Fibroblast of lung (primary cell): ENCODE data around the gene MRPL9. TPM values are rescaled to one million over a fixed set of nuclear protein-coding genes. Genes with fewer than 3 reads are reported as not detected.

Experiments used
- DNase-seq, 2 donors: peaks; one replicate each; pipeline versions ENCODE4 v3.0.0 to v3.0.0-alpha.2; 2010; ENCODE audit warnings: low read depth in 2 of 2
- H2AFZ ChIP-seq: 2 replicates; pipeline ENCODE4 v1.5.1; 2012; ENCODE audit warnings: low read length, control low read depth, inconsistent platforms
- H3K27ac ChIP-seq: 2 replicates; pipeline ENCODE4 v1.5.1; 2011; ENCODE audit warnings: low read length, control low read depth; ENCODE audit not compliant: insufficient read depth
- H3K27me3 ChIP-seq: 2 replicates; pipeline ENCODE4 v1.5.1; 2011; ENCODE audit warnings: mild to moderate bottlenecking, low read length; ENCODE audit not compliant: control insufficient read depth, insufficient read depth
- H3K36me3 ChIP-seq: 2 replicates; pipeline ENCODE4 v1.5.1; 2011; ENCODE audit warnings: low read length; ENCODE audit not compliant: control insufficient read depth, insufficient read depth
- H3K4me1 ChIP-seq: 2 replicates; pipeline ENCODE4 v1.5.1; 2011; ENCODE audit warnings: low read length; ENCODE audit not compliant: control insufficient read depth, insufficient read depth; ENCODE audit errors: extremely low read depth
- H3K4me2 ChIP-seq: 2 replicates; pipeline ENCODE4 v1.5.1; 2011; ENCODE audit warnings: low read length, control low read depth; ENCODE audit not compliant: insufficient read depth; ENCODE audit errors: extremely low read depth
- H3K4me3 ChIP-seq, 4 experiments: fragments of 200-600 bp in 1 of 4; sonication (generic) in 1 of 4; replicated peaks in 1 of 4; 2 replicates each; pipeline ENCODE4 v1.5.1; 2011 to 2016; ENCODE audit warnings: low read length in 4 of 4, low read depth in 3 of 4, mild to moderate bottlenecking in 3 of 4, control low read depth in 2 of 4, inconsistent platforms in 1 of 4, mixed read lengths in 1 of 4; ENCODE audit not compliant: insufficient read depth in 1 of 4; ENCODE audit errors: control extremely low read depth in 1 of 4
- H3K79me2 ChIP-seq: 2 replicates; pipeline ENCODE4 v1.5.1; 2012; ENCODE audit warnings: mild to moderate bottlenecking, low read length, inconsistent platforms; ENCODE audit not compliant: control insufficient read depth, insufficient read depth
- H3K9ac ChIP-seq: 2 replicates; pipeline ENCODE4 v1.5.1; 2011; ENCODE audit warnings: mild to moderate bottlenecking, low read length, control low read depth; ENCODE audit not compliant: insufficient read depth
- H3K9me3 ChIP-seq: 2 replicates; pipeline ENCODE4 v1.5.1; 2012; ENCODE audit warnings: low read depth, low read length; ENCODE audit not compliant: control insufficient read depth, insufficient read depth
- H4K20me1 ChIP-seq: 2 replicates; pipeline ENCODE4 v1.5.1; 2011; ENCODE audit warnings: low read length; ENCODE audit not compliant: control insufficient read depth, insufficient read depth; ENCODE audit errors: extremely low read depth
- CTCF ChIP-seq, 2 donors: IDR thresholded peaks in 1 of 2; conservative IDR thresholded peaks in 1 of 2; 1 replicate in 1 of 2; 2 replicates in 1 of 2; pipeline ENCODE4 v1.5.1; 2011 to 2012; ENCODE audit warnings: low read length in 2 of 2, control low read depth in 1 of 2, inconsistent platforms in 1 of 2, low read depth in 1 of 2, mild to moderate bottlenecking in 1 of 2
- EZH2 ChIP-seq: IDR thresholded peaks from 2 replicates; pipeline ENCODE4 v1.5.1; 2012; ENCODE audit warnings: low read length, control low read depth, mild to moderate bottlenecking; ENCODE audit errors: missing control alignments
- polyA plus RNA-seq, 2 donors: library from polyadenylated mRNA; depleted of rRNA in 1 of 2; stranded (reverse) in 1 of 2; unstranded in 1 of 2; fragments of >200 nt; gene quantifications; 2 replicates each; pipeline ENCODE4 v1.2.1, GENCODE V29; 2011 to 2012; ENCODE audit warnings: missing spikeins in 1 of 2
- total RNA-seq: library from RNA; depleted of rRNA; stranded (reverse); fragments of >200 nt; gene quantifications from 2 replicates; pipeline ENCODE4 v1.2.1, GENCODE V29; 2014

The MRPL9 gene
- total and polyA plus RNA-seq, 2 donors (not counting 1 experiment from before 2014, with no cell fraction given), result 58.3 to 86.5 TPM

GRCh38 chr1:151728151-151729054 lies 34.9 kb downstream of the MRPL9 start:
- Histone ChIP-seq H2AFZ (no peak overlapping the region), H4K20me1 (no peaks in the 10 kb centered on the region), H3K4me2 (peak overlapping the region; percentile 3), H3K36me3 (no peaks in the 10 kb centered on the region), H3K9me3 (no peaks in the 10 kb centered on the region), H3K4me1 (no peaks in the 10 kb centered on the region), H3K27ac (no peak overlapping the region), H3K4me3 (peak overlapping the region in 1 of 4 experiments; percentile 12), H3K79me2 (no peaks in the 10 kb centered on the region), H3K27me3 (peaks cover 16% of the 10 kb centered on the region), H3K9ac (no peak overlapping the region)
- peak; percentile 54 to 71 for DNase-seq
- no peak for TF ChIP-seq EZH2
- no peak for TF ChIP-seq CTCF (conservative IDR thresholded peaks at IDR 0.05 in 1 of 2, IDR thresholded peaks at IDR 0.05 in 1 of 2; ENCODE audit: low read depth in 1 of 2, low read length in 2 of 2)

- no peaks in the 10 kb centered on the region for H3K4me1 ChIP-seq
- H3K79me2 ChIP-seq, result no peaks in the 10 kb centered on the region
- H2AFZ ChIP-seq, result no peak overlapping the region
- H4K20me1 ChIP-seq, result no peaks in the 10 kb centered on the region
- H3K4me3 ChIP-seq, result no peak overlapping the region
- H3K4me2 ChIP-seq, result no peak overlapping the region
- no peak overlapping the region for H3K27ac ChIP-seq
- no peaks in the 10 kb centered on the region for H3K36me3 ChIP-seq
- no peak for DNase-seq
- H3K27me3 ChIP-seq, result peaks cover 23% of the 10 kb centered on the region
- H3K9me3 ChIP-seq, result no peaks in the 10 kb centered on the region
- no peak overlapping the region for H3K9ac ChIP-seq
- TF ChIP-seq EZH2 (peak; percentile 28), CTCF (conservative IDR thresholded peaks at IDR 0.05 in 1 of 2, IDR thresholded peaks at IDR 0.05 in 1 of 2; ENCODE audit: low read depth in 1 of 2, low read length in 2 of 2) (no peak)
These were observed 39.4 kb downstream of the MRPL9 start for GRCh38 chr1:151723726-151724370.

GRCh38 chr1:151721788-151722510 lies 41.3 kb downstream of the MRPL9 start:
- Histone ChIP-seq H3K4me3 (peak overlapping the region; percentile 48 to 62 (median 55)), H2AFZ (peak overlapping the region; percentile 30), H3K9me3 (no peaks in the 10 kb centered on the region), H3K27me3 (peaks cover 32% of the 10 kb centered on the region), H3K79me2 (no peaks in the 10 kb centered on the region), H3K27ac (no peak overlapping the region), H4K20me1 (no peaks in the 10 kb centered on the region), H3K36me3 (no peaks in the 10 kb centered on the region), H3K4me1 (no peaks in the 10 kb centered on the region), H3K4me2 (peak overlapping the region; percentile 94), H3K9ac (peak overlapping the region; percentile 27)
- DNase-seq, result no peak
- TF ChIP-seq CTCF (conservative IDR thresholded peaks at IDR 0.05 in 1 of 2, IDR thresholded peaks at IDR 0.05 in 1 of 2; ENCODE audit: low read depth in 1 of 2, low read length in 2 of 2), result no peak
